Hematopoietic multipotent progenitor cell treated with erythropoietin and hydrocortisone succinate and interleukin-3 and kit ligand, for 6 days (in vitro differentiated cells): Measurements from ENCODE around the gene IKBKE.
A peak's percentile ranks its signal among the peaks of the same experiment; 100 is the strongest.

Experiments used
- DNase-seq: peaks from one replicate; pipeline ENCODE4 v3.0.0-alpha.2; 2015

Gene IKBKE

GRCh38 chr1:206455666-206456344 lies 14.5 kb upstream of the IKBKE start:
- DNase-seq: peak; percentile 66

GRCh38 chr1:206456577-206457370 lies 13.5 kb upstream of the IKBKE start:
- peak; percentile 27 for DNase-seq

- DNase-seq: no peak
Measured at GRCh38 chr1:206457408-206458120, 12.7 kb upstream of the IKBKE start.

- DNase-seq: no peak
Measured at GRCh38 chr1:206459703-206460102, 10.6 kb upstream of the IKBKE start.

- DNase-seq: no peak
Measured at GRCh38 chr1:206460836-206461426, 9.3 kb upstream of the IKBKE start.

- peak; percentile 87 for DNase-seq
Measured at GRCh38 chr1:206461602-206462455, 8.4 kb upstream of the IKBKE start.

- DNase-seq: no peak
Measured at GRCh38 chr1:206463137-206463536, 7.1 kb upstream of the IKBKE start.

- DNase-seq: no peak
Measured at GRCh38 chr1:206463911-206464310, 6.4 kb upstream of the IKBKE start.

GRCh38 chr1:206464456-206464964 lies 5.8 kb upstream of the IKBKE start:
- DNase-seq: peak; percentile 43

- DNase-seq: no peak
Measured at GRCh38 chr1:206465951-206466350, 4.3 kb upstream of the IKBKE start.

GRCh38 chr1:206466840-206467649 lies 3.2 kb upstream of the IKBKE start:
- no peak for DNase-seq

- DNase-seq: peak; percentile 64
Measured at GRCh38 chr1:206467915-206468314, 2.4 kb upstream of the IKBKE start.

- peak; percentile 20 for DNase-seq
Measured at GRCh38 chr1:206468571-206468970, 1.7 kb upstream of the IKBKE start.

- DNase-seq: no peak
Measured at GRCh38 chr1:206469411-206469932, 804 bp upstream of the IKBKE start.

GRCh38 chr1:206470692-206471414 lies 577 bp downstream of the IKBKE start:
- peak; percentile 43 for DNase-seq

- no peak for DNase-seq
Measured at GRCh38 chr1:206471415-206471801, 1.1 kb downstream of the IKBKE start.

- DNase-seq: no peak
Measured at GRCh38 chr1:206472024-206472423, 1.7 kb downstream of the IKBKE start.

- DNase-seq: peak; percentile 64
Measured at GRCh38 chr1:206472454-206472853, 2.2 kb downstream of the IKBKE start.

GRCh38 chr1:206472886-206473285 lies 2.6 kb downstream of the IKBKE start:
- no peak for DNase-seq

GRCh38 chr1:206476058-206476457 lies 5.8 kb downstream of the IKBKE start:
- no peak for DNase-seq
